Measurements from ENCODE around the gene CBX4. TPM values are rescaled to one million over a fixed set of nuclear protein-coding genes. Genes with fewer than 3 reads are reported as not detected.

The CBX4 gene
- total and polyA plus RNA-seq, 2 of the 13 experiments (the other 11 are each of a cell fraction or from before 2014, with no cell fraction given), result 25.8 to 50.8 TPM

- TF ChIP-seq HIC2 (CRISPR knock-in tag; IDR thresholded peaks at IDR 0.05; ENCODE audit: low read depth) (0 out of 2 replicates have a peak, but pooled peaks have one; percentile 16), ZNF788 (CRISPR knock-in tag; IDR thresholded peaks at IDR 0.05; ENCODE audit: borderline replicate concordance) (0 out of 2 replicates have a peak, but pooled peaks have one; percentile 41), ZNF556 (CRISPR knock-in tag; IDR thresholded peaks at IDR 0.05; ENCODE audit: borderline replicate concordance) (no peak), ZNF747 (CRISPR knock-in tag; IDR thresholded peaks at IDR 0.05; ENCODE audit: borderline replicate concordance) (0 out of 2 replicates have a peak, but pooled peaks have one; percentile 51), ZNF382 (CRISPR knock-in tag; IDR thresholded peaks at IDR 0.05; ENCODE audit: borderline replicate concordance) (no peak), ZNF549 (CRISPR knock-in tag; IDR thresholded peaks at IDR 0.05) (no peak), NCOA2 (CRISPR knock-in tag; IDR thresholded peaks at IDR 0.05) (no peak), HOXA3 (CRISPR knock-in tag; IDR thresholded peaks at IDR 0.05) (no peak), ZNF552 (CRISPR knock-in tag; IDR thresholded peaks at IDR 0.05; ENCODE audit: borderline replicate concordance) (no peak), MAF1 (CRISPR knock-in tag; IDR thresholded peaks at IDR 0.05; ENCODE audit: borderline replicate concordance) (no peak), USF2 (IDR thresholded peaks at IDR 0.05; ENCODE audit: low read depth, low read length) (no peak), USF2 (CRISPR knock-in tag; IDR thresholded peaks at IDR 0.05; ENCODE audit: borderline replicate concordance) (no peak; the same call in 1 of the 2 replicates), HMG20B (CRISPR knock-in tag; conservative IDR thresholded peaks at IDR 0.05) (no peak), ZXDC (CRISPR knock-in tag; IDR thresholded peaks at IDR 0.05) (no peak), ZNF142 (CRISPR knock-in tag; IDR thresholded peaks at IDR 0.05) (no peak)
These were observed 48.2 kb downstream of the CBX4 start (continued) for GRCh38 chr17:79790805-79791734.
